ENCODE data around the gene TBC1D1.

GRCh38 chr4:38154252-38154651, 263.4 kb downstream of the TBC1D1 start:
- no peak for TF ChIP-seq POLR2A (IDR thresholded peaks at IDR 0.05)
- no peak for TF ChIP-seq CTCF (IDR thresholded peaks at IDR 0.05)

Measured in prostate gland (tissue), 2 donors.